ENCODE measurements around the gene OSBPL6.

DNA sequence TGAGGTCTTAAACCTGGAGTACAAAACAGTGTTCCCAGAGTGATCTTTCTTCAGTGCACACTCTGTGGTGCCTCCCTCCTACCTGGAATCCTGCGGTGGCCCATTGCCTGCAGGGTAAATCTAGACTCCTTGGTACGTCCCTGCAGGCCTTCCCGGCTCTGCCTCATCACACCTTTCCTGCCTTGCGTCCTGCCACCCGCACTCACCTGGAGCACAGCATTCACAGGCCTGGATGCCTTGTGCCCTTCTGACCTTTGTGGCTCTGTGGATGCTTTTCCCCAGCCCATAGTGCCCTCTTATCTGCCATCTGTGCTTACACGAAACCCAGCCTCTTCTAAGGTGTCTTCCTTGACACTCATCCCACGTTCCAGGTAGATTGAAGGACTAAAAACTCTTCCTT lies 194.0 kb downstream of the OSBPL6 start:
- TF ChIP-seq SUZ12 (IDR thresholded peaks at IDR 0.05) (no peak), ELF4 (IDR thresholded peaks at IDR 0.05) (no peak), ARNT (IDR thresholded peaks at IDR 0.05) (no peak), FOXA1 (IDR thresholded peaks at IDR 0.05) (no peak), BHLHE40 (IDR thresholded peaks at IDR 0.05; ENCODE audit: borderline replicate concordance) (no peak), L3MBTL2 (conservative IDR thresholded peaks at IDR 0.05) (no peak), NFRKB (IDR thresholded peaks at IDR 0.05) (no peak), HDGF (IDR thresholded peaks at IDR 0.05; ENCODE audit: borderline replicate concordance) (no peak), SP1 (IDR thresholded peaks at IDR 0.05) (no peak), ZNF384 (IDR thresholded peaks at IDR 0.05) (no peak), FOXK2 (IDR thresholded peaks at IDR 0.05) (no peak), FOXM1 (IDR thresholded peaks at IDR 0.05; ENCODE audit: borderline replicate concordance) (no peak), CTBP1 (IDR thresholded peaks at IDR 0.05; ENCODE audit: borderline replicate concordance) (no peak)
- TF ChIP-seq, protein P1, sequence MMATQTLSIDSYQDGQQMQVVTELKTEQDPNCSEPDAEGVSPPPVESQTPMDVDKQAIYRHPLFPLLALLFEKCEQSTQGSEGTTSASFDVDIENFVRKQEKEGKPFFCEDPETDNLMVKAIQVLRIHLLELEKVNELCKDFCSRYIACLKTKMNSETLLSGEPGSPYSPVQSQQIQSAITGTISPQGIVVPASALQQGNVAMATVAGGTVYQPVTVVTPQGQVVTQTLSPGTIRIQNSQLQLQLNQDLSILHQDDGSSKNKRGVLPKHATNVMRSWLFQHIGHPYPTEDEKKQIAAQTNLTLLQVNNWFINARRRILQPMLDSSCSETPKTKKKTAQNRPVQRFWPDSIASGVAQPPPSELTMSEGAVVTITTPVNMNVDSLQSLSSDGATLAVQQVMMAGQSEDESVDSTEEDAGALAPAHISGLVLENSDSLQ (IDR thresholded peaks at IDR 0.05): no peak
